Fibroblast of lung (primary cell): ENCODE data around the gene STK4. TPM values are rescaled to one million over a fixed set of nuclear protein-coding genes. Genes with fewer than 3 reads are reported as not detected.
A peak's percentile ranks its signal among the peaks of the same experiment; 100 is the strongest.

Experiments
- DNase-seq, 2 donors: peaks; one replicate each; pipeline versions ENCODE4 v3.0.0 to v3.0.0-alpha.2; 2010; ENCODE audit warnings: low read depth in 2 of 2
- H2AFZ ChIP-seq: 2 replicates; pipeline ENCODE4 v1.5.1; 2012; ENCODE audit warnings: low read length, control low read depth, inconsistent platforms
- H3K27ac ChIP-seq: 2 replicates; pipeline ENCODE4 v1.5.1; 2011; ENCODE audit warnings: low read length, control low read depth; ENCODE audit not compliant: insufficient read depth
- H3K27me3 ChIP-seq: 2 replicates; pipeline ENCODE4 v1.5.1; 2011; ENCODE audit warnings: mild to moderate bottlenecking, low read length; ENCODE audit not compliant: control insufficient read depth, insufficient read depth
- H3K36me3 ChIP-seq: 2 replicates; pipeline ENCODE4 v1.5.1; 2011; ENCODE audit warnings: low read length; ENCODE audit not compliant: control insufficient read depth, insufficient read depth
- H3K4me1 ChIP-seq: 2 replicates; pipeline ENCODE4 v1.5.1; 2011; ENCODE audit warnings: low read length; ENCODE audit not compliant: control insufficient read depth, insufficient read depth; ENCODE audit errors: extremely low read depth
- H3K4me2 ChIP-seq: 2 replicates; pipeline ENCODE4 v1.5.1; 2011; ENCODE audit warnings: low read length, control low read depth; ENCODE audit not compliant: insufficient read depth; ENCODE audit errors: extremely low read depth
- H3K4me3 ChIP-seq, 4 experiments: fragments of 200-600 bp in 1 of 4; sonication (generic) in 1 of 4; replicated peaks in 1 of 4; 2 replicates each; pipeline ENCODE4 v1.5.1; 2011 to 2016; ENCODE audit warnings: low read length in 4 of 4, low read depth in 3 of 4, mild to moderate bottlenecking in 3 of 4, control low read depth in 2 of 4, inconsistent platforms in 1 of 4, mixed read lengths in 1 of 4; ENCODE audit not compliant: insufficient read depth in 1 of 4; ENCODE audit errors: control extremely low read depth in 1 of 4
- H3K79me2 ChIP-seq: 2 replicates; pipeline ENCODE4 v1.5.1; 2012; ENCODE audit warnings: mild to moderate bottlenecking, low read length, inconsistent platforms; ENCODE audit not compliant: control insufficient read depth, insufficient read depth
- H3K9ac ChIP-seq: 2 replicates; pipeline ENCODE4 v1.5.1; 2011; ENCODE audit warnings: mild to moderate bottlenecking, low read length, control low read depth; ENCODE audit not compliant: insufficient read depth
- H3K9me3 ChIP-seq: 2 replicates; pipeline ENCODE4 v1.5.1; 2012; ENCODE audit warnings: low read depth, low read length; ENCODE audit not compliant: control insufficient read depth, insufficient read depth
- H4K20me1 ChIP-seq: 2 replicates; pipeline ENCODE4 v1.5.1; 2011; ENCODE audit warnings: low read length; ENCODE audit not compliant: control insufficient read depth, insufficient read depth; ENCODE audit errors: extremely low read depth
- EZH2 ChIP-seq: IDR thresholded peaks from 2 replicates; pipeline ENCODE4 v1.5.1; 2012; ENCODE audit warnings: low read length, control low read depth, mild to moderate bottlenecking; ENCODE audit errors: missing control alignments
- polyA plus RNA-seq, 2 donors: library from polyadenylated mRNA; depleted of rRNA in 1 of 2; stranded (reverse) in 1 of 2; unstranded in 1 of 2; fragments of >200 nt; gene quantifications; 2 replicates each; pipeline ENCODE4 v1.2.1, GENCODE V29; 2011 to 2012; ENCODE audit warnings: missing spikeins in 1 of 2
- total RNA-seq: library from RNA; depleted of rRNA; stranded (reverse); fragments of >200 nt; gene quantifications from 2 replicates; pipeline ENCODE4 v1.2.1, GENCODE V29; 2014
- TF ChIP-seq, protein P1 (sequence below), 2 donors: IDR thresholded peaks in 1 of 2; conservative IDR thresholded peaks in 1 of 2; 1 replicate in 1 of 2; 2 replicates in 1 of 2; pipeline ENCODE4 v1.5.1; 2011 to 2012; ENCODE audit warnings: low read length in 2 of 2, control low read depth in 1 of 2, inconsistent platforms in 1 of 2, low read depth in 1 of 2, mild to moderate bottlenecking in 1 of 2

The STK4 gene
- total and polyA plus RNA-seq, 2 donors (not counting 1 experiment from before 2014, with no cell fraction given), result 19.0 to 31.7 TPM

DNA sequence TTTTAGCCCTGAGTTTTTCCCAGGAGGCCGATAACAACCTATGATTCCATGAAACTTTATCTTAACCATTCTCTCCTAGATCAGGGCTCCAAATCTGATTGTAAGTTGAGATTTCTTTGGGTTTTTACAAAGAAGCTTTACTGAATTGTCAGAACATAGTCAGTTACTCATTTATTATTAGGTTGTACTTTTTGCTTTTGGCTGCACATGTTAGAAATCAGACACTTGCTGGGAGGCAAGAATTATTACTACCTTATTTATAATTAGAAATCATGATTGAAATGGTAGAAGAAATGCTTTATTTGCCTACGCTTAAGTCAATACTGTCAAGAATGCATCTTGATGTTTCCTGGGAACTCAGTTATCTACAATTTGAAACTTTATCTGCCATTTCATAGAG is 71.3 kb downstream of the STK4 start:
- DNase-seq, result no peak
- Histone ChIP-seq H3K9ac (no peak overlapping the region), H3K4me2 (no peak overlapping the region), H3K79me2 (no peaks in the 10 kb centered on the region), H3K4me3 (no peak overlapping the region), H3K9me3 (no peaks in the 10 kb centered on the region), H4K20me1 (no peaks in the 10 kb centered on the region), H2AFZ (no peak overlapping the region), H3K27ac (no peak overlapping the region), H3K4me1 (peaks cover 4% of the 10 kb centered on the region), H3K36me3 (no peaks in the 10 kb centered on the region), H3K27me3 (no peaks in the 10 kb centered on the region)
- no peak for TF ChIP-seq EZH2
- TF ChIP-seq, protein P1, sequence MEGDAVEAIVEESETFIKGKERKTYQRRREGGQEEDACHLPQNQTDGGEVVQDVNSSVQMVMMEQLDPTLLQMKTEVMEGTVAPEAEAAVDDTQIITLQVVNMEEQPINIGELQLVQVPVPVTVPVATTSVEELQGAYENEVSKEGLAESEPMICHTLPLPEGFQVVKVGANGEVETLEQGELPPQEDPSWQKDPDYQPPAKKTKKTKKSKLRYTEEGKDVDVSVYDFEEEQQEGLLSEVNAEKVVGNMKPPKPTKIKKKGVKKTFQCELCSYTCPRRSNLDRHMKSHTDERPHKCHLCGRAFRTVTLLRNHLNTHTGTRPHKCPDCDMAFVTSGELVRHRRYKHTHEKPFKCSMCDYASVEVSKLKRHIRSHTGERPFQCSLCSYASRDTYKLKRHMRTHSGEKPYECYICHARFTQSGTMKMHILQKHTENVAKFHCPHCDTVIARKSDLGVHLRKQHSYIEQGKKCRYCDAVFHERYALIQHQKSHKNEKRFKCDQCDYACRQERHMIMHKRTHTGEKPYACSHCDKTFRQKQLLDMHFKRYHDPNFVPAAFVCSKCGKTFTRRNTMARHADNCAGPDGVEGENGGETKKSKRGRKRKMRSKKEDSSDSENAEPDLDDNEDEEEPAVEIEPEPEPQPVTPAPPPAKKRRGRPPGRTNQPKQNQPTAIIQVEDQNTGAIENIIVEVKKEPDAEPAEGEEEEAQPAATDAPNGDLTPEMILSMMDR (conservative IDR thresholded peaks at IDR 0.05 in 1 of 2, IDR thresholded peaks at IDR 0.05 in 1 of 2; ENCODE audit: low read depth in 1 of 2, low read length in 2 of 2), result no peak

DNA sequence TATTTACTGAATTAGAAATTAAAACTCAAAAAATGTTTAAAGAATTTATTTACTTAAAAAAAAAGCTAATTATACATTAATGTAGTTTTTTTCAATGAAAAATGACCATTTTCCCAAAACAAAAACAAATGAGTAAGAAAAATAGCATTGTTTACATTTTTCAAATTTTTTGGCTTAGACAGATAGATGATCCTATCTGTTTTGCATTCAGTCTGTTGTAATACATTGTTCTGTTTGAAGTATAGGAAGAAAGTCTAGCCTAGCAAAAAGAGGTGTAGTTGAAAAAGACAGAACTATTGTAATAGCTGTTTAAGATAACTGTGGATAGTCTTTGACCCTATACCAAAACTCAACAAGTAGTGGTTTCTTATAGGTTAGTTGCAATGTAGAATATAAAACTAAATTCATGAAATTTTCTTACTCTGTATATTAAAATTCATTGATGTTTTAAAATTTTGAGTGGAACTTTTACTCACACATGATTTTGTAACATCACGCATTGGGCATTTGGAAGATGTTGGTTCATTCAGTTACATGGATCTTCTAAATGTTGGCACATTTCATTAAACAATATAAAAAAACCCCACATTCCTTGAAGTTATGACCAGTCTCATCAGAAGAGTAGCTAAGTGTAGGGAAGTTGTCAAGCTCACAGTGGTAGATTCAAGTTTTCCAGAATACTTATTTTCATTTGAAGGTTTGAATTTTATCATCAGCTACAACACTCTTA is 72.6 kb downstream of the STK4 start:
- Histone ChIP-seq H3K9ac (no peak overlapping the region), H3K4me1 (peaks cover 4% of the 10 kb centered on the region), H3K4me2 (no peak overlapping the region), H4K20me1 (no peaks in the 10 kb centered on the region), H2AFZ (no peak overlapping the region), H3K79me2 (no peaks in the 10 kb centered on the region), H3K9me3 (no peaks in the 10 kb centered on the region), H3K4me3 (no peak overlapping the region), H3K27ac (no peak overlapping the region), H3K27me3 (no peaks in the 10 kb centered on the region), H3K36me3 (no peaks in the 10 kb centered on the region)
- no peak for DNase-seq
- TF ChIP-seq, protein P1 (conservative IDR thresholded peaks at IDR 0.05 in 1 of 2, IDR thresholded peaks at IDR 0.05 in 1 of 2; ENCODE audit: low read depth in 1 of 2, low read length in 2 of 2), result no peak
- TF ChIP-seq EZH2, result no peak

DNA sequence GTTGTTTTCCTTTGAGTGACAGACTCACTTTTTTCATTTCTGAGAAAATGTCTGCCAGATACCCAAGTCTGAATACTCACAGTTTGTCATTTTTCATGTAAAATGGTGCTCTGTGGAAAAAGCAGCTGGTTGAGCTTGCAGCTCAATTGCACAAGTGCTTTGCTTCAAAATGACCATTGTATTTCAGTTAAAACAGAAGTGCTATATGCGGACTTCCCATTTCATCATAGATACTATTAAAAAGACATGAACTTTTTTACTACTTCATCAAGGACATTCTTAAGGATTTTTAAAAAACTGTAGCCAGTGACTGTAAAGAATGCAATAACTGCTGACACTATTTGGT is 73.1 kb downstream of the STK4 start:
- H3K27me3 ChIP-seq, result no peaks in the 10 kb centered on the region
- no peak overlapping the region for H3K27ac ChIP-seq
- H3K36me3 ChIP-seq, result no peaks in the 10 kb centered on the region
- H2AFZ ChIP-seq, result no peak overlapping the region
- TF ChIP-seq, protein P1 (conservative IDR thresholded peaks at IDR 0.05 in 1 of 2, IDR thresholded peaks at IDR 0.05 in 1 of 2; ENCODE audit: low read depth in 1 of 2, low read length in 2 of 2), result no peak
- TF ChIP-seq EZH2, result no peak
- DNase-seq, result peak in 1 of 2 donors; percentile 36
- H3K79me2 ChIP-seq, result no peaks in the 10 kb centered on the region
- no peaks in the 10 kb centered on the region for H4K20me1 ChIP-seq
- H3K4me1 ChIP-seq, result peaks cover 4% of the 10 kb centered on the region
- H3K9ac ChIP-seq, result no peak overlapping the region
- H3K4me3 ChIP-seq, result no peak overlapping the region
- no peak overlapping the region for H3K4me2 ChIP-seq
- H3K9me3 ChIP-seq, result no peaks in the 10 kb centered on the region
